Caco-2 (cell line): ENCODE measurements around the gene ZNF385A. TPM values are rescaled to one million over a fixed set of nuclear protein-coding genes. Genes with fewer than 3 reads are reported as not detected.

ENCODE experiments used
- BruUV-seq: library from RNA; stranded (reverse); fragments of 400-500 nt; replicated peaks from 2 replicates; lab custom pipeline; 2021; lab: Mats Ljungman, UMichigan
- CTCF ChIA-PET: fragments of 300-600 bp; sonication (Branson Sonifier 250); formaldehyde crosslinking; loops from one replicate; lab custom pipeline; 2022; ENCODE audit warnings: antibody characterized with exemption; lab: Charles Lee
- POLR2A ChIA-PET: fragments of 300-600 bp; sonication (Branson Sonifier 250); formaldehyde crosslinking; loops from one replicate; lab custom pipeline; 2022; ENCODE audit warnings: antibody characterized with exemption; lab: Charles Lee
- DNase-seq, 2 experiments: peaks; one replicate each; pipeline versions ENCODE4 v3.0.0 to v3.0.0-alpha.2; 2020 to 2022
- H3K27me3 ChIP-seq: replicated peaks from 2 replicates; pipeline ENCODE4 v1.6.0; 2011; ENCODE audit warnings: low read length; ENCODE audit not compliant: control insufficient read depth, insufficient read depth
- H3K36me3 ChIP-seq: 2 replicates; pipeline ENCODE4 v1.5.1; 2011; ENCODE audit warnings: low read length; ENCODE audit not compliant: control insufficient read depth, insufficient read depth
- H3K4me1 ChIP-seq: fragments of 250-450 bp; sonication (Bioruptor Pico); 2 replicates; pipeline ENCODE4 v1.5.1; 2020; ENCODE audit warnings: mild to moderate bottlenecking
- H3K4me3 ChIP-seq: 2 replicates; pipeline ENCODE4 v1.5.1; 2011; ENCODE audit warnings: low read depth, mild to moderate bottlenecking, control low read depth, low read length
- H3K9me3 ChIP-seq: fragments of 250-450 bp; sonication (Bioruptor Pico); 2 replicates; pipeline ENCODE4 v1.5.1; 2020; ENCODE audit warnings: mild to moderate bottlenecking, moderate library complexity
- H3K27ac Mint-ChIP-seq: one replicate; pipeline ENCODE4 v1.8.0; 2022; ENCODE audit warnings: mixed read lengths; ENCODE audit not compliant: unreplicated experiment
- H3K27me3 Mint-ChIP-seq: one replicate; pipeline ENCODE4 v1.8.0; 2022; ENCODE audit warnings: mixed read lengths; ENCODE audit not compliant: insufficient read depth, unreplicated experiment
- H3K36me3 Mint-ChIP-seq: one replicate; pipeline ENCODE4 v1.8.0; 2022; ENCODE audit warnings: mild to moderate bottlenecking, mixed read lengths; ENCODE audit not compliant: insufficient read depth, unreplicated experiment
- H3K4me1 Mint-ChIP-seq: one replicate; pipeline ENCODE4 v1.8.0; 2022; ENCODE audit warnings: low read depth, mixed read lengths; ENCODE audit not compliant: unreplicated experiment
- H3K4me3 Mint-ChIP-seq: one replicate; pipeline ENCODE4 v1.8.0; 2022; ENCODE audit warnings: mild to moderate bottlenecking, moderate library complexity, mixed read lengths; ENCODE audit not compliant: unreplicated experiment
- H3K9me3 Mint-ChIP-seq: one replicate; pipeline ENCODE4 v1.8.0; 2022; ENCODE audit warnings: mixed read lengths; ENCODE audit not compliant: unreplicated experiment
- CTCF ChIP-seq, 2 experiments: fragments of 200-600 bp in 1 of 2; IDR thresholded peaks; 1 replicate in 1 of 2; 2 replicates in 1 of 2; pipeline versions ENCODE4 v1.5.1 to v1.8.0; 2011 to 2022; ENCODE audit warnings: antibody characterized with exemption in 1 of 2, control low read depth in 1 of 2, inconsistent platforms in 1 of 2, low read depth in 1 of 2, low read length in 1 of 2, mild to moderate bottlenecking in 1 of 2, moderate library complexity in 1 of 2; ENCODE audit not compliant: insufficient read depth in 1 of 2, severe bottlenecking in 1 of 2, unreplicated experiment in 1 of 2
- intact Hi-C: fragments of 100-400 bp; cut with micrococcal nuclease; formaldehyde crosslinking; loops from one replicate; pipeline ENCODE4 v1.10.0; 2022; ENCODE audit not compliant: unreplicated experiment
- total RNA-seq: library from RNA; stranded (reverse); gene quantifications from 2 replicates; pipeline ENCODE4 v1.2.3, GENCODE V29; 2022

ZNF385A gene
- total RNA-seq, 1 experiment from 2014 or later: 8.4 TPM

DNA sequence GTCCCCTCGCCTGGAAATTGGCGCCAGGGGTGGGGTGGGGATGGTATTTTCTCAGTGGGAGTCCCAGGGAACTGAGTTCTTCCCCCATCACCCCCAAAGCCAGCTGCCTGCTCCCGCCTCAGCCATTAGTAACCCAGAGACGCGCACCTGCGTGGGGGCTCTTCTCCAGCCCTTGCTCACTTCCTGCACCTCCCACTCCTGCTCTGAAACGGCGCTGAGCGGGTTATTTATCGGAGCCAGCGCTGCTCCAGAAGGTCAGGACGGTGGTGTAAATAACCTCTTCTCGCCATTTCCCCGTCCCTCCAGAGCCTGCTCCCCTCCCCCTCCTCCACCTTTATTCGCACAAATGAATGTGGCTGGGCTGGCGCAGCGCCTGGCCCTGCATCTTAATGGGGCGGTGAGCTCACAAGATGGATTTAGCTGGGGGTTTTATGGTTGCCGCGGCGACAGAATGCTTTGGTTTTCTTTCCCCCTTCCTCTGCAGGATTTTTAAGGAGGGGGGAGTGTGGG is 32.5 kb downstream of the ZNF385A start:
- Mint-ChIP-seq H3K4me3 (no peak overlapping the region), H3K27me3 (no peaks in the 10 kb centered on the region), H3K4me1 (peaks cover 7% of the 10 kb centered on the region), H3K36me3 (peaks cover 30% of the 10 kb centered on the region), H3K27ac (no peak overlapping the region), H3K9me3 (no peaks in the 10 kb centered on the region)
- Histone ChIP-seq H3K36me3 (no peaks in the 10 kb centered on the region), H3K9me3 (no peaks in the 10 kb centered on the region), H3K4me1 (no peaks in the 10 kb centered on the region), H3K27me3 (no peaks in the 10 kb centered on the region), H3K4me3 (no peak overlapping the region)
- POLR2A ChIA-PET: no interaction called here
- DNase-seq: no peak
- no TSS peak for BruUV-seq
- CTCF ChIA-PET: no interaction called here
- TF ChIP-seq CTCF (IDR thresholded peaks at IDR 0.05; ENCODE audit: insufficient read depth in 1 of 2, low read depth in 1 of 2, low read length in 1 of 2, severe bottlenecking in 1 of 2, unreplicated experiment in 1 of 2): no peak
- intact Hi-C loops: no loop called here

- intact Hi-C loops: no loop called here
Observed at GRCh38 chr12:54351341-54351740, 33.2 kb downstream of the ZNF385A start.

GRCh38 chr12:54350743-54351142 is 33.8 kb downstream of the ZNF385A start:
- H3K36me3 Mint-ChIP-seq: peaks cover 42% of the 10 kb centered on the region
- no peaks in the 10 kb centered on the region for H3K4me1 ChIP-seq
- no peaks in the 10 kb centered on the region for H3K9me3 Mint-ChIP-seq
- H3K9me3 ChIP-seq: no peaks in the 10 kb centered on the region
- CTCF ChIA-PET: no interaction called here
- POLR2A ChIA-PET: no interaction called here
- no peak overlapping the region for H3K4me3 ChIP-seq
- H3K27ac Mint-ChIP-seq: no peak overlapping the region
- intact Hi-C loops: no loop called here
- DNase-seq: no peak
- H3K4me3 Mint-ChIP-seq: no peak overlapping the region
- H3K27me3 Mint-ChIP-seq: no peaks in the 10 kb centered on the region
- no peaks in the 10 kb centered on the region for H3K36me3 ChIP-seq
- H3K4me1 Mint-ChIP-seq: peaks cover 7% of the 10 kb centered on the region
- TF ChIP-seq CTCF (IDR thresholded peaks at IDR 0.05; ENCODE audit: insufficient read depth in 1 of 2, low read depth in 1 of 2, low read length in 1 of 2, severe bottlenecking in 1 of 2, unreplicated experiment in 1 of 2): no peak
- BruUV-seq: no TSS peak
- H3K27me3 ChIP-seq: no peaks in the 10 kb centered on the region

More at GRCh38 chr12:54351341-54351740, 33.2 kb downstream of the ZNF385A start:
- no peak overlapping the region for H3K4me3 ChIP-seq
- H3K27ac Mint-ChIP-seq: no peak overlapping the region
- H3K9me3 ChIP-seq: no peaks in the 10 kb centered on the region
- ChIA-PET CTCF (no interaction called here), POLR2A (no interaction called here)
- no peak overlapping the region for H3K4me3 Mint-ChIP-seq
- H3K4me1 ChIP-seq: no peaks in the 10 kb centered on the region
- no peaks in the 10 kb centered on the region for H3K9me3 Mint-ChIP-seq
- H3K27me3 ChIP-seq: no peaks in the 10 kb centered on the region
- peaks cover 7% of the 10 kb centered on the region for H3K4me1 Mint-ChIP-seq
- no peaks in the 10 kb centered on the region for H3K36me3 ChIP-seq
- H3K27me3 Mint-ChIP-seq: no peaks in the 10 kb centered on the region
- H3K36me3 Mint-ChIP-seq: peaks cover 37% of the 10 kb centered on the region
- TF ChIP-seq CTCF (IDR thresholded peaks at IDR 0.05; ENCODE audit: insufficient read depth in 1 of 2, low read depth in 1 of 2, low read length in 1 of 2, severe bottlenecking in 1 of 2, unreplicated experiment in 1 of 2): no peak
- DNase-seq: no peak
- TSS peak; percentile 75 for BruUV-seq
